Measurements from ENCODE around the gene FRRS1.

DNA sequence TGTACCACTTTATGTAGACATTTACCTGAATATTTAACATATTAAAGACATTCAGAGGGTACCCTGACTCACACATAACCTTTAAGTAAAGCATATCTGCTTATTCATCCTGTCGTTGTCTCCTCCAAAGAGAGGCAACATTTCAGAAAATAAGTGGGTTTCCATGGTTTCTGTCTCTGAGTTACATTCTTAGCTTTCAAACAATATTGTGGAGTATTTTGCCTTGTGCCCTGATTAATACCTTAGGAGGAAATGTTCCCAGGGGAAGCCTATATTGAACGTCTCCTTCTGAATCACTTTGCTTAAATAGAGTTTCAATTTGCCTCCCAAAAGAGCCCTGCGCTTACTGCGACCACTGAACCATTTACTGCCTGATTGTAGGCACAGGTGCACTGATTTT lies 94.4 kb downstream of the FRRS1 start:
- no peak for TF ChIP-seq RCOR1 (IDR thresholded peaks at IDR 0.05; ENCODE audit: low read depth, low read length)
- TF ChIP-seq RAD21 (conservative IDR thresholded peaks at IDR 0.05 in 1 of 2, IDR thresholded peaks at IDR 0.05 in 1 of 2): no peak
- TF ChIP-seq SMC3 (IDR thresholded peaks at IDR 0.05): no peak
- TF ChIP-seq RFX5 (IDR thresholded peaks at IDR 0.05): no peak
- TF ChIP-seq, protein P1, sequence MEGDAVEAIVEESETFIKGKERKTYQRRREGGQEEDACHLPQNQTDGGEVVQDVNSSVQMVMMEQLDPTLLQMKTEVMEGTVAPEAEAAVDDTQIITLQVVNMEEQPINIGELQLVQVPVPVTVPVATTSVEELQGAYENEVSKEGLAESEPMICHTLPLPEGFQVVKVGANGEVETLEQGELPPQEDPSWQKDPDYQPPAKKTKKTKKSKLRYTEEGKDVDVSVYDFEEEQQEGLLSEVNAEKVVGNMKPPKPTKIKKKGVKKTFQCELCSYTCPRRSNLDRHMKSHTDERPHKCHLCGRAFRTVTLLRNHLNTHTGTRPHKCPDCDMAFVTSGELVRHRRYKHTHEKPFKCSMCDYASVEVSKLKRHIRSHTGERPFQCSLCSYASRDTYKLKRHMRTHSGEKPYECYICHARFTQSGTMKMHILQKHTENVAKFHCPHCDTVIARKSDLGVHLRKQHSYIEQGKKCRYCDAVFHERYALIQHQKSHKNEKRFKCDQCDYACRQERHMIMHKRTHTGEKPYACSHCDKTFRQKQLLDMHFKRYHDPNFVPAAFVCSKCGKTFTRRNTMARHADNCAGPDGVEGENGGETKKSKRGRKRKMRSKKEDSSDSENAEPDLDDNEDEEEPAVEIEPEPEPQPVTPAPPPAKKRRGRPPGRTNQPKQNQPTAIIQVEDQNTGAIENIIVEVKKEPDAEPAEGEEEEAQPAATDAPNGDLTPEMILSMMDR (IDR thresholded peaks at IDR 0.05): no peak
- TF ChIP-seq, protein P2, sequence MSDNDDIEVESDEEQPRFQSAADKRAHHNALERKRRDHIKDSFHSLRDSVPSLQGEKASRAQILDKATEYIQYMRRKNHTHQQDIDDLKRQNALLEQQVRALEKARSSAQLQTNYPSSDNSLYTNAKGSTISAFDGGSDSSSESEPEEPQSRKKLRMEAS (IDR thresholded peaks at IDR 0.05): no peak
- no peak for TF ChIP-seq POLR2A (IDR thresholded peaks at IDR 0.05; ENCODE audit: low read length)
- TF ChIP-seq JUN (IDR thresholded peaks at IDR 0.05): no peak

All from A549 (cell line).